ENCODE measurements around the gene PTPN14.

Gene PTPN14

DNA sequence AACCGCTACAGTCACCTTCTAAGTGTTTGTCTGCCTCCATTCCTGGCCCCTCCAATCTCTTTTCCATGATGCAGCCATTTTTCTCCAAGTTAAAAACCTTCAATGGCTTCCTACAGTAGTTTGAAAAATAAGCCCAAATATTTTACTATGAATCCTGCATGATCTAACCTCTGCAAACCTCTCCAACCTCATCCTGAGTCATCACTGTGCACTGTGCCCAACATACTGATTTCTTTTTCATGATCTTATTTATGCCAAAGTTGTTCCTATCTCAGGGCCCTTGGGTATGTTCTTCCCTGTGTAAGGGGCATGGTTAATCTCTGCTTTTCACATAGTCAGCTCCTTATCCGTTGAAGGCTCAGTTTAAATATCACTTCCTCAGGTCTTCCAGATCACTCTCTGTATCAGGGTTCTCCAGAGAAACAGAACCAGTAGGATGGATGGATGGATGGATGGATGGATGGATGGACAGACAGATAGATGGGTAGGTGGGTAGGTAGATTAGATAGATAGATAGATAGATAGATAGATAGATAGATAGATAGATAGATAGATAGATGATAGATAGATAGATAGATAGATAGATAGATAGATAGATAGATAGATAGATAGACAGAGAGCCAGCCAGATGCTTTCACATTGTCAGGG, 18.1 kb upstream of the PTPN14 start:
- FAIRE-seq (no peak), DNase-seq (ENCODE audit: insufficient read length, low spot score) (no peak)

DNA sequence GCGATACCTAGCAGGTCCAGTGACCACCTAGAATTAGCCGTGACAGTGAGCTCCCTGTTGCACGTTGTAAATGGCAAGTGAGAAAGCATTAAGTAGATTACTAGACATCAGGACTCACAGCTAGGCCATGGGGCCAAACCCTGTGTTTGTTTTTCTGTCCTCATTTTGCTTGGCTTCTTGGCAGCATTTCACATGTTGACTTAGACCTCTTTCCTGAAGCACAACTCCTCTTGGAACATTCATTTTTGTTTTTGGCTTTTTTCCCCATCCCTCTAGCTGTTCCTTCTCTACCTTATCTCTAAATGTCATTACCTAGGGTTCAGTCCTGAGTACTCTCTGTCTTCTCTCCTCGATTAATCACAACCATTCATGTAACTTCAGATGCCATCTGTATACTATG, 16.9 kb upstream of the PTPN14 start:
- DNase-seq (ENCODE audit: insufficient read length, low spot score) (no peak), FAIRE-seq (no peak)

DNA sequence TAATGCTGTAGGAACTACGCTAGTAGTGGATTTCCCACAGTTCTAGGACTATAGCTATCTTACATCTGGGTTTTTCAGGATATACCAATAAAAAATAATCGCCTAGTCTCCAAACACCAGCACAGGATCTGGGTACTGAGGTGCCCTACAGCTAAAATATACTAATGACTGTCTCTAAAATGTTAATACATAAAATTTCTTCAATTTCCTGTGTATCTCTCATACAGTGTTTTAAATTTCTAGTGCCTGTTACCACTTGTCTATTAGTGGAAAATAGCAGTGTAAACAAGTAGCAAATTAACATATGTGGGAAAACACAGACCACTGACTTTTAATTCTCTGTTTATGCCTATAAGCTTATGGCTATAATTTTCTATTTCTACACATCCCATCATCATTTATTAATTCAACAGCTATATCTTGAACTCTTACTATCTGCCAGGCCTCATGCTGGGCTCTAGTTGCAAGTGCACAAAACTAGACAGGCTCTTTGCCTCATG, 16.1 kb upstream of the PTPN14 start:
- FAIRE-seq (no peak), DNase-seq (ENCODE audit: insufficient read length, low spot score) (no peak)

DNA sequence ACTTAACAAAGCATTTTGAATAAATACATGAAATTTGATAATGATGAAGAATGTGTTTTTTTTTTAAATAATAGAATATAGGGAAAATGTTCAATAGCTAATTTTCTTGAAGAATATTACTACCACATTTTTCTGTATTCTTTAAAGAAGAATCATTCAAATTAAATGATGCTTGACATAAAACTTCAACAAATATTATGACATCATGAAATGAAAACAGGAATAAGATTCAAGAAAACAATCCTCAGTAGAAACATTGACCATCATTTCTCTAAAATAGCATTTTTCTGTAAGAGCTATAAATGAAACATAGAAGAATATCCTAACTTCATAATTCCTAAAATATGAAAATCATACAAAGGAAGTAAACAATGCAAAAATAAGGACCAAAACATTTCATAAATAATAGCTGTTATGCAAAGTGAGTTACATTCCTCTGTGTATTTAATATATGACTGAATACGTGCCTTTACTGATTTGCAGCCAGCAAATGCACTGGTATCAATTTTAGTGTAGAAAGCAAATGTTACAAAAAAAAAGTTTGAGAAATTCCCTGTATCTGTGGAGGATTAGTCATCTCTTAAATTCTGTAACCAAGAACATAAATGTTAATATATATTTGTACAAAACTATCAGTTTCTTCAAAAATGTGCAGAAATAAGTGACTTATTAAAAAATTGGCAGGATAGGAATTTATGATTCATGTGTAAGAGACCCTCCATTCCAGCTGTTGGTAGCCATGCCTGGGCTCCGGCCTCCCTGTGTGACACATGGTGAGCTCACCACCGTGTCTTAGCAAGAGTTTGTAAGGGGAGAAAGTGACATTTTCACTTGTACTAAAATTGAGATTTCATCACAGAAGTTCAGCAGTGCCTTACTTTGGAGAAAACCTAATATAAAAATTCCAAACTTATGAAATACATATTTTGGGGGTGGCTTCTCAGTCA, 15.0 kb upstream of the PTPN14 start:
- DNase-seq (ENCODE audit: insufficient read length, low spot score) (no peak), FAIRE-seq (no peak)

DNA sequence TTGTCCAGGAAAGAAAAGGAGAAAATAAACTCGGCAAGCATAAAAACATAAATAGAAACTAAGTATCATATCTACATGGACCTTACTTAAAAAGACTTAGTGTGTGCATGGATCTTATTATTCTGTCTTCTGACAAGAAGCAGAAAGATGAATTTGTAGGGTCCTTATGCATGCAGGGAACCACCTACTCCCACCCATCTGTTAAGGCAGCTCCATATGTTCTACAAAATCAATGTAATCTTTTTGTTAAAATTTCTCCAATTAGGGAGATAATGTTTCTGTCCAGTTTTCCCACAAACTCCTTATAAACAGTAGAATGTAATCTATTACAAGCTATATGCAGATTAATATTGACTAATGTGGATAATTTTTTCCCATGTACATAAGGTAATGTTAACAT, 13.9 kb upstream of the PTPN14 start:
- FAIRE-seq (no peak), DNase-seq (ENCODE audit: insufficient read length, low spot score) (no peak)

DNA sequence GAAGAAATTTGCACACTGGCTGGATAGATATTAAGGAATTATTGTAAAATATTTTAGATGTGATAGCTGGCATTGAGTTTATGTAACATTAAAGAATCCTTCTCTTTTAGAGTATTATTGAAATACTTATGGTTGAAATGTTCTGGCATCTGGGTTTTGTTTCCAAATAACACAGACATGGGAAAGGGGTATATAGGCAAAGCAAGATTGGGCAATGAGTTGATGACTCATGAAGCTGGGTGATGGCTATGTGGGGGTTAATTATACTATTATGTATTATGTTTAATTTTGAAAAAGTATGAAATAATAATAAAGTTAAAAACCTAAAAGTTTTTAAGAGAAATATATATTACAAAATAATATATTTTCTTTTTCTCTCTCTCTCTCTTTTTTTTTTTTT, 12.5 kb upstream of the PTPN14 start:
- FAIRE-seq: no peak
- DNase-seq (ENCODE audit: insufficient read length, low spot score): no peak

DNA sequence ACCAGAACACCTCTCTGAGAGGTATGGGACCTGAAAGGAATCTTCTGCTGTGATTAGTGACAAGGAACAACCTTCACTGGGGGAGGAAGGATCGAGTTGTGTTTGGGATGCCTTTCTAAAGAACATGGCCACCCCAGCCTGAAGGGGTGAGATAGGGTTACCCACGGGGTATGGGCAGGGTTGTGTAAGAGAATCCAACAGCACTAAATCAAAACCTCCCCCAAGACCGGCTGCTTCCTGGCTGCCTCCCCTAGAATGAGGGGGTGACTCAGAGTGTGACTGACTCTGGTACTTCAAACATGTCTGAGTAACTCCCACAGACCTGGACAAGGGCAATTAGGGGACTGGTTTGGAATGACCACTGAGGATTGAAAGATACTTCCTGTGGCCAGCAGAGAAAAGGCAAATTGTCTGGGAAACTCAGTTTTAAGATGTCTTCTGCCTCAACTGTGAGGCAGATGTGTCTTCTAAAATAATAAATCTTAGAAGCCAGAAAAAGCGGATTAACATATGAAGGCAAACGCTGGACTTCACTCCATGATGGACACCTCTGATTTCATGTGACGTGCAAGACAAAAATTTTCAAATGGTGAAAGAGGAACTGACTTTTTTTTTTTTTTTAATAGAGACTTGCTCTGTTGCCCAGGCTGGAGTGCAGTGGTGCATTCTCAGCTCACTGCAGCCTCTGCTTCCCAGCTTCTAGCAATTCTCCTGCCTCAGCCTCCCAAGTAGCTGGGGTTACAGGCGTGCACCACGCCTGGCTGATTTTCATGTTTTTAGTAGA, 6.7 kb upstream of the PTPN14 start:
- FAIRE-seq (no peak), DNase-seq (ENCODE audit: insufficient read length, low spot score) (no peak)

DNA sequence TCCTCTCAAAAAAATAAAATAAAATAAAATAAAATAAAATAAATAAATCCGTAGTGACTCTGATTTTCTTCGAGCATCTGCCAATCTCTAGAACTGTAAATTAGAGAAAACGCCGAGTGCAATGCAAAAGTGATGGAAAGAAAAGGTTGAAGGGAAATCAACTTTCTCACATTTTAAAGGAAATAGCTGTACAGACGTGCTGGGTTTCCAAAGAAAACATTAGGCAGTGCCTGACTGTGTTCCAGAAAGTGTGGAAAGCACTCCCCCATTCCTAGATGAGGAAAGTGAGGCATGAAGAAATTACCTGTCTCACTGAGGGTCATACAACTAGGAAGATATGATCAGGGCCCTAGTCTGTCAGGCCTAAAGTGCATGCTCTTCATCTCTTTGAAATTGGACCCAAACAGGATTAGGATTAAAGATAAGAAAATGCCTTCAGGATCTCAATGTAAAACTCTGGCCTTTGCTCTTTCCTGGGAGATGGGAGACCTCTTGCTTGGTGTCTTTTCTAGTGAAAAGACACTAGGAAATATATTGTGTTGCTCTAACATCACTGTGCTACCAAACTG, 1.8 kb upstream of the PTPN14 start:
- DNase-seq (ENCODE audit: insufficient read length, low spot score) (no peak), FAIRE-seq (no peak)

DNA sequence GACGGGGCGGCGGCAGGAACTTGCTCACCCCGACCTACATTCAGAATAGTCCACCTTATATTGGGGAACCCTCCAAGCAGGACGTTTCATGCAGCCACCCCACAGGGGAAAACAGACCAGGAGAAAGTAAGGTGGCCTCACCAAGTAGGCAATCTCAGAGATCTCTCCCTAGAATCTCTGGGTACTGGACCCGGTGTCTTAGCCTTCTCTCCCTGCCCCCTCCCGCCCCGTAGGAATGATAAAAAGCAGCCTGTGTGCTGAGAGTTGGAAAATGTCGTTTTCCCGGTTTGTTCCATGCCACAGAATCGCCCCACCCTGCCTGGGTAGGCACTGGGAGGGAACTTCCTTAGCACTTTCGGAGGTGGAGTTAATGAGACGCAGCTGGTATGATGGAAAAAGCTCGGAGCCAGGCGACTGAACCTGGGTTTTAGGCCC, 789 bp upstream of the PTPN14 start:
- no peak for DNase-seq (ENCODE audit: insufficient read length, low spot score)
- no peak for FAIRE-seq

DNA sequence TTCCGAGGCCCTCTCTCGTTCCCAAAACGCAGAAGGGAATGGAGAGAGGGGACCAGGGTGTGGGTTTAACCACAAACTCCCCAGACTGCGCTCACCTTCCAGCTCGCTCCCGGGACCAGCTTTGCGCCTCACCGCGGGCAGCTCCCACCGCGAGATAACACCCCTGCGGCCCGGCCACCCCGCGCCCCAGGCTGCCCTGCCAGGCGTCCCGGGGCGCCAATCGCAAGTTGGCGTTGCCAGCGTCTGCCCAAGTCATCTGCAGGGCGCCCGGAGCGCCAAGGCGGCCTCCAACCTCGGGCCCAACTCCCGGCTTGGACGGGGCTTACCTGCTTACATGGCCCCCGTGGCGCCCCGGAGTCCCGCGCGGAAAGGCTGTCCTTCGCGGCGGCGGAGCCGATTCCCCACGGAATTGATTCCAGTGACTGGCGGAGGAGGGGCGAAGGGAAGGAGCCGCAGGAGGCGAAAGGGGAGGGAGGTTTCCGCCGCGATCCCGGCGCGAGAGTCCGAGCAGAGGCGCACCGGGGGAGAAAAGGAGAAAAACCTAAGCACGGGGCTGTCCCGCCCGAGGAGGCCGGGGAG, 456 bp downstream of the PTPN14 start:
- DNase-seq (ENCODE audit: insufficient read length, low spot score) (no peak), FAIRE-seq (no peak)

DNA sequence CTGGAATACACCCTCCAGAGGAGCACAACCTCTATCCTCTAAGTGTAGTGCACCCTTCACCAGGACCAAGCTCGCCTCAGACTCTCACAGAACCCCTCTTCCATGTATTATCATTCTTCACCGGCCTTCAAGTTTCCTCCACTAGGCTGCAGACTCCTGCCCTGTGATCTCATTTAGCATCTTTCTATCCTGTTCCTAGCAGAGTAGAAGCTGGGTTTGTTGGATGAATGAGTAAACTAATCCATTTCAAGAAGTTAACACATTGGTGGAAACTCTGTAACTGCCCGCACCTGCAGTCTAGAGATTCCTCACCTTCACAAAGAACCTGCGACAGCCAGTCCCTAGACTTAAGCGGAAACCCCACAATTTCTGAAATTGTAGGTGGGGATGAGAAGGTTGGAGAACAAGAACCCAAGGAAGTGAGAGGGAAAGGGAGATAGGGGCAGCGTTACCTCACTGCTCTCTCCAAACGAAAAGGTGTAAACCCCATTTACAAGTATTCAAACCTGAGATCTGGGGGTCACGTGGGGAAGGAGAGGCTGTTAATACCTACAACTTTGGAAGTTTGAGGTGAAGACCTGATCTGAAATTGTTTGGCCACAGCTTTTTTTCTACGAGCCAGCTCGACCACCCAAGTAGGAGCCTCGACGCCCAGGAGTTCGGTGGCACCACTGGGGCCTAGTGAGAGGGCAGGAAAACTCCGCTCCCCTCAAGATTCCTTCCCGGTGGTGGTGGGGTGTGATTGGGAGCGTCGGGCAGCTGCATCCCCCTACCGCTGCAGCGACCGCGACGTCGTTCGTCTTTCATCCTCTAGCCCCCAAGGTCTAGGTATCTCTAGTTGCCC, 1.2 kb downstream of the PTPN14 start:
- FAIRE-seq: no peak
- DNase-seq (ENCODE audit: insufficient read length, low spot score): no peak

DNA sequence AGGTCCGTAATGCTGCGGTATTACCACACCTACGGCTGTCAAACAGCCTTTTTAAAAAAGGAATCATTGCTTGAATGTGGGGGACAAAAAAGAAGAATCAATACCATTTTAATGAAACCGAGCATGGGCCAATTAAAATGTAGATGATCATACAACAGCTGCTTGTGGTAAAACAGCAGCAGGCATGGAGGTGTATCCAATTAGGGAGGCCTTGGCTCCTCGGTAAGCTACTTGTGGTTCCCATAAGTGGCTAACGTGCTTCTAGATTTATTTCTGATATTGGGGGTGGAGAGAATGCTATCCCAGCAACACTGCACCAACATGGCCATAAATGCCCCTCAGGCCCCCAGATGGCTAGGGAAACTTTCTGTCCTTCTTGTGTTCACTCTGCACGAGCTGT, 1.8 kb downstream of the PTPN14 start:
- FAIRE-seq (no peak), DNase-seq (ENCODE audit: insufficient read length, low spot score) (no peak)

DNA sequence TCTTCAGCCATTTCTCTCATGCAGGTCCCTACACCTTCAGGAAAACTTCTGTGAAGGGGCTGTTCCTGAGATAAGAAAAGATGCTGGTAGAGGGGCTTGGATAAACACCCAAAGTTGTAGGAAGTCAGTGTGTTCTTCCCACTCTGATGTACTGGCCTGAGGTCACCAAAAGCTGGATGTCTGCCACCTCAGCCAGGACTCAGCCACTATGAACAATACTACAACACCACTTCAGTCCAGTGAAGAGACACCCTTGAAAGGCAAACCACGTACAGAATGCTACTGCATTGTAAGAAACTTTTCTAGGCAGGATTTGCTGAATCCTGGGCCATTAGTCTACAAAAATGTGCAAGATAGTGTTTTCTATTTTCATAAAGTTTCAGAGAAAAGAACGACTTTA, 2.4 kb downstream of the PTPN14 start:
- DNase-seq (ENCODE audit: insufficient read length, low spot score) (no peak), FAIRE-seq (no peak)

DNA sequence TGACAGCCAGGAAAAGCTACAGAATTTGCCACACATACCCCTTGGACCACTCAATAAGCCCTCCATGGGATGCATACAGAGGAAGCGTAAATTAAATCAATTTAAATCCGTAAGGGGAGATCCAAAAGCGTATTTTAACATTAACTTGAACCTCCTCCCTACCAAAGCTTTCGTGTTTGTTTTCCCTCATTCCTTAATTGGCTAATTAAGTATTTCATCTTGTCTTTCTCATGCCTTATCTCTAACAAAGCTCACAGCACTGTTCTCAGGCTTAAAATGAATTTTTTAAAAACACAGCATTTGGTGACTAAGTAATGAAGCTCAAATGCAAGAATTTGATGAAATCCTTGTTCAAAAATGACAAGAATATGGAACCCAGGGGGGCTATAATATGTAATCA, 3.1 kb downstream of the PTPN14 start:
- no peak for FAIRE-seq
- DNase-seq (ENCODE audit: insufficient read length, low spot score): no peak

DNA sequence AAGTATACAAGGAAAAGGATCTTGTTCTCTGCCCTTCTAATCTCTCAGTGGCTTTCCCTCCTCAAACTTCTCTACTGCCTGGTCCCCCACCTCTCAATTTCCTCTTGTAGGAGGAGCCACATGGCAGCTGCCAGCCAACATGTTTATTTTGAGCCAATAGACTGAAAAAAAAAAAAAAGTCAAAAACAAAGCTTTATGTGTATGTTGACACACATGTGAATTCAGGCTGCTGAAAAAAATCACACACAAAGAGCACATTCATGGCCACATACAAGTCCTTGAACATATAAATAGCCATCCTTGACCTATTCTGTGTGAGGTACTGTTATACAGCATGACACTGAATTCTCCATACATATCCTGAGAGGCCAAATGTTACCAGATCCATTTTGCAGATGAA, 3.7 kb downstream of the PTPN14 start:
- no peak for DNase-seq (ENCODE audit: insufficient read length, low spot score)
- no peak for FAIRE-seq

DNA sequence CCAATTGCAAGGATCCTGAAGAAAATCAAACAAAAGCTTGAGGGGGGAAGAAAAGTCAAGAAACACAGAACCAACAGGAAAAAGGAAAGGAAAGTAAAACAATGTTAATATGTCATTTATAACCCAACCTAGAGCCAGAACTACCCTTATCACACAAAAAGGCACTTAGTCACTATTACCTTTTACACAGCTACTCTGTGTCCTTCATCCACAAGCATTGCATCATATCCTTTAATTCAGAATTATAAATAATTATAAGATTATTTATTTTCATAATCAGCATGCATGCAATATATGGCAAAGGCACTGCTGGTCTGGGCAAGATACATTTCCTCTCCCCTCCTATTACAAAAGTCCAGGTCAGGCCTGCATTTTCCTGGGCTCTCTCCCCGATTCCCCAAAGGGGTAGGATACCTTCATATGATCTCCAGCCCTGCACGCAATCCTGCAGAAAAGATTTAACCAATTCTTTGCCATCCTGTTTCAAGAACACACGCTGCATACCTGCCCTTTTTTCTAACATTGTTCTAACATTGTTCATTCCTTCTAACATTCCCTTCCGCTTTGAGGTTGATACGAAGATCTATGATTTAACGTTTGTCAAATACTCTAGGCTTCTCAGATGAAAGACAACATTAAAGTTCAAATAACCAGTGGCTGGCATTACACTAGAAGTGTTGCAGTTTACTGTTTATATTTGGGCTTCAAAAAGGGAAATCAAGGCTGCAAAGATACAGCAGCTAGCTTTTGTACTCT, 4.3 kb downstream of the PTPN14 start:
- no peak for DNase-seq (ENCODE audit: insufficient read length, low spot score)
- FAIRE-seq: no peak

DNA sequence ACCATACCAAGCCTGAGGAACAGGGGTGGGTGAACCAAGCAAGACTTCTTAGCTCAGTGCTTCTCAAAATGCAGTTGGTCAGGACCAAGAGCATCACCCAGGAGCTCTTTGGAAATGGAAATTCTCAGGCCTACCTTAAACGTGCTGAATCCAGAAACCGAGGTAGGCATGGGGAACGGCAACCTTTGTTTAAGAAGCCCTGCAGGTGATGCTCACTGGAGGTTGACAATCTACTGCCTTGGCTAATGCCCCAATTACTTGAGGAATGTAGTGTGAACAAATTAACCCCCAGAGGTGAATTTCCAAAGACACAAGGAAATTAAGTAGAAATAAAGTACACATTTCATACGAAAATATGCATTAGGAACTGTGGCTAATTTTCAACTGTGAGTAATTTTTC, 5.3 kb downstream of the PTPN14 start:
- no peak for FAIRE-seq
- DNase-seq (ENCODE audit: insufficient read length, low spot score): no peak

DNA sequence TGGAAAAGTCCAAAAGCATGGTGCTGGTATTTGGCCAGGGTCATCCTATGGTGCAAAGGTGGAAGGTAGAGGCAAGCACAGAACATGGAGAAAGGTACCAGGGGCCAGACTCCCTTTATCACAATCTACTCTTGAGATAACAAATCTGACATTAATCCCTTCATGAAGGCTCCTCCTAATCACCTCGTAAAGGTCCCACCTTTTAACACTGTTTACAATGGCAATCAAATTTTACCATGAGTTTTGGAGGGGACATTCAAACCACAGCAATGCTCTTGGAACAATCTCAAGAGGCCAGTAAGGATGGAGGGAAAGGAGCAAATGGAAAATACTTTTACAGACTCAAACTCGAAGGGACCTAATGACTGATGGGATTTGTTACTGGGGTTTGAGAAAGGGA, 6.1 kb downstream of the PTPN14 start:
- FAIRE-seq: no peak

DNA sequence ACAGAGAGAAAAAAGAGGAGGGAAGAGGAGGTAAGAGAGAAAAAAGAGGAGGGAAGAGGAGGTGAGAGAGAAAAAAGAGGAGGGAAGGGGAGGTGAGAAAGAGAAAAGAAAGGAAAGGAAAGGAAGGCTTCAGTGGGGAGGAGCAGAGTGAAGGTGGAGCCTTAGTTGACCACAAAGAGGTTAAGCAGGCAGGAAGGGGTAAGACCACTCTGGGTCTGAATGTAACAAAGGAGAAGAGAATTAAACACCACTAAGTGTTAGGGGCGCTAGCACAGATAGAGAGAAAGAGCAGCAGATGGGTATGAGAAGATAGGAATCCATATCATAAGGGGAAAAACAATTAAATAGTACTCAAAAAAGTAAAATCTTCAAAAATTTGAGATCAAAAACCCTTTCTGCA, 6.6 kb downstream of the PTPN14 start:
- DNase-seq (ENCODE audit: insufficient read length, low spot score) (no peak), FAIRE-seq (no peak)

More for the DNA sequence above, 6.1 kb downstream of the PTPN14 start:
- DNase-seq (ENCODE audit: insufficient read length, low spot score): no peak

All from GM19239 (cell line).